LNCAP (cell line): ENCODE data around the gene STX5.

Experiments
- CTCF ChIP-seq: fragments of 450-650 bp; IDR thresholded peaks from 2 replicates; pipeline ENCODE4 v1.5.1; 2017; ENCODE audit warnings: mild to moderate bottlenecking

STX5 gene

DNA sequence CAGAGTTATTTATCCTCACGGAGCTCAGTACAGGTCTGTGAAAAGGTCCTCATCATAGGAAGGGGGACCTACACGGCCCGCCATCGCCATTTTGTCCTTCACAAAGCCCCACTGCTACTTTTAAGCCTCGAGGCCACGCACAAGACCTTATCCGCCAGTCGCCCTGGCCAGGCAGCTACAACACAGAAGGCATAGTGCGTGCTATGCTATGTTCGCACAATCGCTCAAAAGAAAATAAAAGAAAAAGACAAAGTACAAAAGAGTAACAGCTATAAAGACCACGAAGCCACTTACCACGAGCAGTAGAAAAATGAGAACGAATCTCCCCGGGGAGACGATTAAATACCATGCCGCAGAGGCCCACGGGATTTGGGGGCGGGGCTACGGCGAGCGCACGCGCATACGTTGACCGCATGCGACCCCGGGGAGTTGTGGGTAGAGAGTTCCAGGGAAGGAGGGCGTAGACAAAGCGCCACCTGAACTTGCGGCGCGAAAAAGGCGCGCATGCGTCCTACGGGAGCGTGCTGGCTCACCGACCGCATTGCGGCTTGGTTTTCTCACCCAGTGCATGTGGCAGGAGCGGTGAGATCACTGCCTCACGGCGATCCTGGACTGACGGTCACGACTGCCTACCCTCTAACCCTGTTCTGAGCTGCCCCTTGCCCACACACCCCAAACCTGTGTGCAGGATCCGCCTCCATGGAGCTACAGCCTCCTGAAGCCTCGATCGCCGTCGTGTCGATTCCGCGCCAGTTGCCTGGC lies 23.9 kb upstream of the STX5 start:
- no peak for TF ChIP-seq CTCF

GRCh38 chr11:62854825-62855570 lies 23.1 kb upstream of the STX5 start:
- TF ChIP-seq CTCF: no peak

GRCh38 chr11:62854013-62854824 lies 22.4 kb upstream of the STX5 start:
- TF ChIP-seq CTCF: no peak

- TF ChIP-seq CTCF: no peak
Measured at GRCh38 chr11:62853279-62853965, 21.6 kb upstream of the STX5 start.

DNA sequence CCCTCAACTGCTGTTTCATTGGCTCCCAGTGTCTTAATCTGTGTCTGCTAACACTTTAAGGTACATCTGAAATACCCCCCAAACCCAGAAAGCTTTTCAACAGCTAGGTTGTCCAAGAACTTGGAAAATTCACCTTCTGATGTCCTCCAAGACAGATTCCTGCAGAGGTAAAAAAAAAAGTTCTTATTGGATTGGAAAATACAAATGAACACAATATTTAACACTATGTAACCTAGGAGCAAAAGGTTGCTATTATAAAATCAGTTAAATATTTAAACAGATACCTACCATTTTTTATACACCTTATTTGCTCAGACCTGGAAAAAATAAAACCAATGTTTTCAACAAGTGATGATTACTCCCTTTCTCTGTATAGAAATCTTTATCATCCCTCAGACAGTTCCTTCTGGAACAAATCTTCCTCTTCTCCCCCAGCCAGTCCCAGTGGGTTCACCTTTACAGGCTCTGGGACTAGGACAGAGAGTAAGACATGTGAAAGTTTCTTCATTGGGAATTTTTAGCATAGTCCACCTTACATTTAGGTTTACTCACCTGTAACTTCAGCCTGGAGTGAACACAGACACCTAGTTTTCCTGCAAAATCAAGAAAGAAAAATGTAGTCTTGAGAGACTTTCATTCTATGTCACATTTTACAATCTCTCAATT lies 20.8 kb upstream of the STX5 start:
- TF ChIP-seq CTCF: no peak

- no peak for TF ChIP-seq CTCF
Measured at GRCh38 chr11:62851807-62852522, 20.1 kb upstream of the STX5 start.
